GM18868 (cell line): ENCODE data around the gene ESCO1.
"Not testable (repeated sequence)": the region's sequence is repeated elsewhere in the genome, so short reads cannot be mapped to it uniquely, and the experiment has no call there.

Source experiments
- ATAC-seq: cut with Tn5 transposase; IDR thresholded peaks from one replicate; pipeline ENCODE4 v1.9.1; 2021; ENCODE audit warnings: mild to moderate bottlenecking, moderate library complexity; ENCODE audit not compliant: unreplicated experiment

The ESCO1 gene

GRCh38 chr18:21593540-21594257 lies 6.8 kb downstream of the ESCO1 start:
- no peak for ATAC-seq

DNA sequence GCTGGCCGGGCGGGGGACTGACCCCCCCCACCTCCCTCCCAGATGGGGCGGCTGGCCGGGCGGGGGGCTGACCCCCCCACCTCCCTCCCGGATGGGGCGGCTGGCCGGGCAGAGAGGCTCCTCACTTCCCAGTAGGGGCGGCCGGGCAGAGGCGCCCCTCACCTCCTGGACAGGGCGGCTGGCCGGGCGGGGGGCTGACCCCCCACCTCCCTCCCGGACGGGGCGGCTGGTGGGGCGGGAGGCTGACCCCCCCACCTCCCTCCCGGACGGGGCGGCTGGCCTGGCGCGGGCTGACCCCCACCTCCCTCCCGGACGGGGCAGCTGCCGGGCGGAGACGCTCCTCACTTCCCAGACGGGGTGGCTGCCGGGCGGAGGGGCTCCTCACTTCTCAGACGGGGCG lies 8.1 kb downstream of the ESCO1 start:
- ATAC-seq = not testable (repeated sequence)

- no peak for ATAC-seq
These were observed 16.1 kb downstream of the ESCO1 start for GRCh38 chr18:21584391-21584790.

GRCh38 chr18:21575656-21576055 lies 24.8 kb downstream of the ESCO1 start:
- no peak for ATAC-seq

- ATAC-seq = no peak
These were observed 28.7 kb downstream of the ESCO1 start for GRCh38 chr18:21571772-21572171.

DNA sequence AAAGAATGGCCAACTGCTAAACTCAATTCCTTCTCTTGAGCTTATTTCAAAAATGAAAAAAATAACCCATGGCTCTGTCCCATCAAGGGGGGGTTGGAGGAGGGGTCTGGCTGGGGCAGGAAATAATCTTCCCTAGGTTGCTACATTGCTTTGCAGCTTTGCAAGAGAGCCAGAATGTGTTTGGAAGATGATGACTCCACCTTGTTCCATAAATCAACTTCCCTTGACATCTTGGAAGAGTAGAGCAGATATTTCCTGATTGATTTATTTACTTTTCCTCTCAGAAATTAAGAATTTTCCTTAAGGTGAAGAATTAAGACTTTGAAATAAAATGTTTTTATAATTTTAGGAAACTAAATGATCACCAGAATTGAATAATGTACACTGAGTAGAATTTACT lies 41.3 kb downstream of the ESCO1 start:
- no peak for ATAC-seq

DNA sequence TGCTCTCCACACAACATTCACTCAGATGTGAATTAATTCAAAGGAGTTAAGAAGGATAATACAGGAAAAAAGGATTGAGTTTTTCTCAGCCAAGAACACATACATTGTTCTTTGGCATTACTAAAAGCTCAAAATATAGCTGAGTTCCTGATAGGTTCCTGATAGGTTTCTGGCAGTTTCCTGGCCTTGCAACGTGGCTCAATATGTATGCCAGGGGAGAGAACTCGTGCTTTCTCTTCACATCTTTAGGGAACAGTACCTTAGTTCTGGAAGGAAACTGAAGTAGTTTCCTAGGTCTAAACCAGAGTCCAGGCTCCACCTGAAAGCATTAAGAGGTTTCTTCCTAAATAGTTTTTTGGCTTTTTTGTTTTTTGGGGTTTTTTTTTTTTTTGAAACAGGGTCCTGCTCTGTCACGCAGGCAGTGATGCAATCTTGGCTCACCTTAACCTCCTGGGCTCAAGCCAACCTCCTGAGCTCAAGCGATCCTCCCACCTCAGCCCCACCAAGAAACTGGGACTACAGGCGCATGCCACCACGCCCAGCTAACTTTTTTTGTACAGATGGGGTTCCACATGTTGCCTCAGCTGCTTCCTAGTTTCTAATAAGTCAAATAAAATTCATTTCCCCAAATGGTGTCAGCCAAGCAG lies 42.8 kb downstream of the ESCO1 start:
- no peak for ATAC-seq

DNA sequence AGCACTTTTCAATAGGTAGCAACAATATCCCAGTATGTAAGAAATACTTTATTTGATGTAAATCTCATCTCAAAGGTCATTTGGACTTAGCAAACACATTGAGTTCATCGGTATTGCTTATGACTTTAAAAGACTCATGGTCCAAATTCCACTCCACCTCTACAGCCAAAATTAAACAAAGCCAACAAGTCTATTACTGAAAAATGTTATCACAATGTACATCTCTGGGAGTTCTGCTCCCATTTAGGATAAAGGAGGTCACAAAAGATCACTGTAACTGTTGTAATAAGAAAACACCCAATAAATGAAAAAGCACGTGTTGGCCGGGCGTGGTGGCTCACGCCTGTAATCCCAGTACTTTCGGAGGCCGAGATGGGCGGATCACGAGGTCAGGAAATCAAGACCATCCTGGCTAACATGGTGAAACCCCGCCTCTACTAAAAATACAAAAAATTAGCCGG lies 50.0 kb downstream of the ESCO1 start:
- no peak for ATAC-seq

DNA sequence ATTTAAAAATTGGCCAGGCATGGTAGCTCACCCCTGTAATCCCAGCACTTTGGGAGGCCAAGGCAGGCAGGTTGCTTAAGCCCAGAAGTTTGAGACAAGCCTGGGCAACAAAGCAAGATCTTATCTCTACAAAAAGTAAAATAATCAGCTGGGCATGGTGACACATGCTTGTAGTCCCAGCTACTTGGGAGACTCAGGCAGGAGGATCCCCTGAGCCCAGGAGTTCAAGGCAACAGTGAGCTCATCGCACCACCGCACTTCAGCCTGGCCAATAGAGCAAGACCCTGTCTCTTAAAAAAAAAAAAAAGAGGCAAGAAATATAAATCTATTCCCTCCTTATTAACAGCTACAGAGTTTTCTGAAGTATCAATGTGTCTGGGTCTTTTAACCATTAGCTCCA lies 51.9 kb downstream of the ESCO1 start:
- ATAC-seq = no peak

- ATAC-seq = no peak
These were observed 54.1 kb downstream of the ESCO1 start for GRCh38 chr18:21546423-21546822.

- ATAC-seq = no peak
These were observed 62.3 kb downstream of the ESCO1 start for GRCh38 chr18:21538230-21538629.

DNA sequence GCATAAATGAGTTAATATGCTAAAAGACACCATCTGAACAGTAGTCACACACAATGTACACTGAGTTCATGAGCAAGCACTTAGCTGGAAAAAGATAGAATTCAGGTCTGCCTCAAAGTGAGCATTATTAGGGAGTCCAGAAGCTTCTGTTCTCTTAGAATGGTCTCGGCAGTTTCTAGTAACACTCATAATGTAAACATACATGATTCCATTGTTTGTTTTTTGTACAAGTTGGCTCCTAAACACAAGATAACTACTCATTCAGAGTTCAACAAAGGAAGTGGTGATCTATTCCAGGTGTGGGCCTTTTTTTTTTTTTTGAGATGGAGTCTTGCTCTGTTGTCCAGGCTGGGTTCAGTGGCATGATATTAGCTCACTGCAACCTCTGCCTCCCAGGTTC lies 66.2 kb downstream of the ESCO1 start:
- ATAC-seq = no peak

GRCh38 chr18:21526463-21526862 lies 74.0 kb downstream of the ESCO1 start:
- ATAC-seq = no peak

DNA sequence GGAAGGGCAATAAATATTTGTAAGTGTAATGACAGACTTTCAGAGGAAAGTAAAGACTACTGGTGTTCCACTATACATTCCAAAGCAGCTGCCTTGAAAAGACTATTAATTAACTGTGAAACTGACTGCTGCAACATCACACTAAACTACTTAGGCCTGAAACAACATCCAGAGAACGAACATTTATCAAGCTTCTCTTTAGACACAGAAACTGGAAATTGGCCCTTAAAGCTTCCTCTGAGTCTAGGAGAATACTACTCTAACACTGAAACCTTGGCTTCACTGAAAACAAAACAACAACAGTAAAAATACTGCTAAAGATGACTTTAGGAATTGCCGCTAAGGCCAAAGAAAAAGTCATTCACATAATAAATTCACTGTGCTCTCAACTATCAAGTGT lies 74.6 kb downstream of the ESCO1 start:
- ATAC-seq = no peak

DNA sequence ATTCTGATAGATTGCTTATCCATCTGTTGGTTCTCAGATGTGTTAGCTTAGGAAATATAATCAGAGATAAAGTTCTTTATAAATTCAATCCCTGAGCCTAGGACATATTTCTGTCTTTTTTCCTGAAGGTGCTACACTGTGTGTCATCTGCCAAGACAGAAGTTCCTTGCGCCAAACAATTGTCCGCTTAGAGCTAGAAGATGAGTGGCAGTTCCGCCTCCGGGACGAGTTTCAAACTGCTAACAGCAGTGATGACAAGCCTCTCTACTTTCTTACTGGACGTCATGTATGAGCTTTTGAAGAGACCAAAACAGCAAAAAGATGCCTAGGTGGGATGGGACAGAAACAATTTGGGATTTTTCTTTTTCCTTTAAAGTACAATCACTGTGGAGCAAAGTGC lies 78.0 kb downstream of the ESCO1 start:
- ATAC-seq = no peak

GRCh38 chr18:21513741-21514140 lies 86.8 kb downstream of the ESCO1 start:
- ATAC-seq = no peak

- no peak for ATAC-seq
These were observed 87.2 kb downstream of the ESCO1 start for GRCh38 chr18:21513292-21513691.

DNA sequence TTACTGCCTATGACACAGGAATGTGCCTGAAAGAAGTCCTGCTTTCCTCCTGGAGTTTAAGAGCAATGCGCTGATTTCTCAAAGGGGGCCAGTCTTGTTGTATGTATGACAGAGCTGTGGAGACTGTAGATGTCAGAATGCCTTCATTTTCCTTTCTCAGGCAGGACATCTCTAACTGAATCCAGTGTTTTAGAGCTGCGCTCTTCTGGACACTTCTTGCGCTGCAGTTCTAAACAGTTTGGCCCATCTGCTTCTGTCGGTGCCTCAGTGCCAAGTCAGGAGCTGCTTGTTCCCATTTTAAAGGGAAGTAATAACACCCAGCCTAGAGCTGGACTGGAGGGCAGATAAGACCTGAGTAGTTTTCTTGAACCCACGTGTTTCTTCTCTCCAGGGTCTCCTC lies 91.4 kb downstream of the ESCO1 start:
- no peak for ATAC-seq

DNA sequence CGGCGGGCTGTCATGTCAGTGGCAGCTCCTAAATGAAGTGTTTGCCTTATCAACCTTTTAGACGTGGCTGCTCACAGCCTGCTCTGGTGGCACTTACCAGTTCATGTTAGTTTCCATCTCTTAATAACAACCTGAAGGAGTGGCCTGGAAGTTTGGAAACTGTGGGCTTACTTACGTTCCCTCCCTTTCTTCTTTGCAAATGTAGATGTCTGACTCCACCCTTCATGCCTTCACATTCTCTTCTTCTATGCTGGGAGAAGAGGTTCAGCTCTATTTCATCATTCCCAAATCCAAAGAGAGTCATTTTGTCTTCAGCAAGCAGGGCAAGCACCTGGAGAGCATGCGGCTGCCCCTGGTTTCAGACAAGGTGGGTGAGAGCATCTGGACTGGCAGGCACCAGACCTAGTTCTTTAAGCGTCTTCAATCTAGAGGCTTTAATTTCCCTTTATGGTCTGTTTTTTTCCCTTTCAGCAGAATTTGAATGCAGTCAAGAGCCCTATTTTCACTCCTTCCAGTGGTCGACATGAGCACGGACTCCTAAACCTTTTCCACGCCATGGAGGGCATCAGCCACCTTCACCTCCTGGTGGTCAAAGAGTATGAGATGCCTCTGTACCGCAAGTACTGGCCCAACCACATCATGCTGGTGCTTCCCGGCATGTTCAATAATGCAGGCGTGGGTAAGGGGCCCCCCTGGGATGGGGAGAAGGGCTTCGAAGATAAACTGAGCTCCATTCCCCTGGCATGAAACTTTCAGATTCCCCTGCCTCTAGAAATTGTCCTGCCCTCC lies 92.4 kb downstream of the ESCO1 start:
- no peak for ATAC-seq

- ATAC-seq = no peak
These were observed 97.8 kb downstream of the ESCO1 start for GRCh38 chr18:21502661-21503060.

- ATAC-seq = no peak
These were observed 100.5 kb downstream of the ESCO1 start for GRCh38 chr18:21499997-21500396.

- ATAC-seq = no peak
These were observed 104.1 kb downstream of the ESCO1 start for GRCh38 chr18:21496277-21496835.
